ENCODE results near the gene ASTN2. TPM values are rescaled to one million over a fixed set of nuclear protein-coding genes. Genes with fewer than 3 reads are reported as not detected.

Gene ASTN2
- total RNA-seq, 2 experiments from 2014 or later: 1.7 to 4.2 TPM

DNA sequence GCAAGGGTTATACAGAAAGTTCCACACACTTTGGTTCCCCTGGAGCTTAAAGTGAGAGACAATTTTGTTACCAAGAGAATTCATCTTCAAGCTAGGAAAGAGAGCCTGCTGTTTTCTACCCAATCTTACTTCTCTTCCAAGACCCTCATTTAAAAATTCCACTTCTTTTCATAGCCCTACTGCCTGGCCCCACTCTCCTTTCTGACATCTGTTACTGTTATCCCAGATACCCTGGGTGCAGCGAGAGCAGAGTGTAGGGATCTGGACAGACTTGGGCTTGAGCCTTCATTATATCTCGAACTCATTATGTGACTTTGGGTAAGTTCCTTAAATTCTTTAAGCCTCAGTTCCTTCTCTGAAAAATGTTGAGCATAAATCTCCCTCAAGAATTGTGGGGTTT, 263.1 kb downstream of the ASTN2 start:
- H3K4me3 ChIP-seq (ENCODE audit: low read depth, low read length, poor library complexity, severe bottlenecking): no peak overlapping the region
- H3K27ac ChIP-seq (ENCODE audit: low read depth, low read length, poor library complexity, severe bottlenecking): no peak overlapping the region
- no peak for TF ChIP-seq EZH2phosphoT487 (IDR thresholded peaks at IDR 0.05; ENCODE audit: borderline replicate concordance, low read depth, low read length)
- TF ChIP-seq, protein P1, sequence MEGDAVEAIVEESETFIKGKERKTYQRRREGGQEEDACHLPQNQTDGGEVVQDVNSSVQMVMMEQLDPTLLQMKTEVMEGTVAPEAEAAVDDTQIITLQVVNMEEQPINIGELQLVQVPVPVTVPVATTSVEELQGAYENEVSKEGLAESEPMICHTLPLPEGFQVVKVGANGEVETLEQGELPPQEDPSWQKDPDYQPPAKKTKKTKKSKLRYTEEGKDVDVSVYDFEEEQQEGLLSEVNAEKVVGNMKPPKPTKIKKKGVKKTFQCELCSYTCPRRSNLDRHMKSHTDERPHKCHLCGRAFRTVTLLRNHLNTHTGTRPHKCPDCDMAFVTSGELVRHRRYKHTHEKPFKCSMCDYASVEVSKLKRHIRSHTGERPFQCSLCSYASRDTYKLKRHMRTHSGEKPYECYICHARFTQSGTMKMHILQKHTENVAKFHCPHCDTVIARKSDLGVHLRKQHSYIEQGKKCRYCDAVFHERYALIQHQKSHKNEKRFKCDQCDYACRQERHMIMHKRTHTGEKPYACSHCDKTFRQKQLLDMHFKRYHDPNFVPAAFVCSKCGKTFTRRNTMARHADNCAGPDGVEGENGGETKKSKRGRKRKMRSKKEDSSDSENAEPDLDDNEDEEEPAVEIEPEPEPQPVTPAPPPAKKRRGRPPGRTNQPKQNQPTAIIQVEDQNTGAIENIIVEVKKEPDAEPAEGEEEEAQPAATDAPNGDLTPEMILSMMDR (conservative IDR thresholded peaks at IDR 0.05; ENCODE audit: low read length): no peak
- no peak overlapping the region for H3K4me2 ChIP-seq (ENCODE audit: low read length)
- H3K9me3 ChIP-seq (ENCODE audit: low read length): no peaks in the 10 kb centered on the region
- no peaks in the 10 kb centered on the region for H3K36me3 ChIP-seq (ENCODE audit: insufficient read depth, low read length)
- H3K79me2 ChIP-seq (ENCODE audit: insufficient read depth, low read depth, low read length): no peaks in the 10 kb centered on the region
- POLR2A ChIA-PET: interaction anchor here (0.6 kb wide), 1 partner anchor 18 kb away, joined by 3 read pairs; no protein-coding TSS in a partner anchor
- H4K20me1 ChIP-seq (ENCODE audit: insufficient read depth, low read length): no peaks in the 10 kb centered on the region
- CTCF ChIA-PET (ENCODE audit: unreplicated experiment): no interaction called here
- BruUV-seq (replicated peaks): no TSS peak
- H3K9me2 ChIP-seq (ENCODE audit: insufficient read depth, low read length): no peaks in the 10 kb centered on the region
- intact Hi-C loops (cut with micrococcal nuclease; ENCODE audit: unreplicated experiment): no loop called here
- H3K4me1 ChIP-seq (ENCODE audit: insufficient read depth, low read length, poor library complexity, severe bottlenecking): no peaks in the 10 kb centered on the region
- no peak overlapping the region for H2AFZ ChIP-seq (ENCODE audit: low read length)
- DNase-seq (ENCODE audit: low spot score): no peak

DNA sequence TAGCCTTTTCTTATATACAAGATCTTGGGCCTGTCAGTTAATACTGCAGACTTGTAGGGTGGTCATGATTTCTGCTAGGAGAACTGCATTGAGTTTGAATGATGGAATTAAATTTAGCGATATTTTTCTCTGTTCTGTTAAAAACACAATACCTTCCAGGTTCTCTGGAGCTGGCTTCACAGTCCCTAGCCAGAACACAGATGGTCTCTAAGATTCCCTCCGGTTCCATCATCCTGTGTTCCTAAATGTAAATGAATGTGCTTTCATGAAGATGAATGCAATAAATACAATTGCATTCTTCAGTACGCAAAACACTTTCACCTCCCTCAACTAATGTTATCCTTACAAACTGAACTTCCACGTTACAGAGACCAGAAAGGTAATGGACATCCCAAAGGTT, 264.9 kb downstream of the ASTN2 start:
- Histone ChIP-seq H3K4me3 (ENCODE audit: low read depth, low read length, poor library complexity, severe bottlenecking) (no peak overlapping the region), H3K36me3 (ENCODE audit: insufficient read depth, low read length) (no peaks in the 10 kb centered on the region), H3K9me2 (ENCODE audit: insufficient read depth, low read length) (no peaks in the 10 kb centered on the region), H3K27ac (ENCODE audit: low read depth, low read length, poor library complexity, severe bottlenecking) (no peak overlapping the region), H3K9me3 (ENCODE audit: low read length) (no peaks in the 10 kb centered on the region), H4K20me1 (ENCODE audit: insufficient read depth, low read length) (no peaks in the 10 kb centered on the region), H3K4me1 (ENCODE audit: insufficient read depth, low read length, poor library complexity, severe bottlenecking) (no peaks in the 10 kb centered on the region), H2AFZ (ENCODE audit: low read length) (no peak overlapping the region), H3K4me2 (ENCODE audit: low read length) (no peak overlapping the region), H3K79me2 (ENCODE audit: insufficient read depth, low read depth, low read length) (no peaks in the 10 kb centered on the region)
- ChIA-PET CTCF (ENCODE audit: unreplicated experiment) (no interaction called here), POLR2A (no interaction called here)
- no peak for DNase-seq (ENCODE audit: low spot score)
- intact Hi-C loops (cut with micrococcal nuclease; ENCODE audit: unreplicated experiment): no loop called here
- BruUV-seq (replicated peaks): no TSS peak
- TF ChIP-seq, protein P1 (conservative IDR thresholded peaks at IDR 0.05; ENCODE audit: low read length): no peak
- TF ChIP-seq EZH2phosphoT487 (IDR thresholded peaks at IDR 0.05; ENCODE audit: borderline replicate concordance, low read depth, low read length): no peak

DNA sequence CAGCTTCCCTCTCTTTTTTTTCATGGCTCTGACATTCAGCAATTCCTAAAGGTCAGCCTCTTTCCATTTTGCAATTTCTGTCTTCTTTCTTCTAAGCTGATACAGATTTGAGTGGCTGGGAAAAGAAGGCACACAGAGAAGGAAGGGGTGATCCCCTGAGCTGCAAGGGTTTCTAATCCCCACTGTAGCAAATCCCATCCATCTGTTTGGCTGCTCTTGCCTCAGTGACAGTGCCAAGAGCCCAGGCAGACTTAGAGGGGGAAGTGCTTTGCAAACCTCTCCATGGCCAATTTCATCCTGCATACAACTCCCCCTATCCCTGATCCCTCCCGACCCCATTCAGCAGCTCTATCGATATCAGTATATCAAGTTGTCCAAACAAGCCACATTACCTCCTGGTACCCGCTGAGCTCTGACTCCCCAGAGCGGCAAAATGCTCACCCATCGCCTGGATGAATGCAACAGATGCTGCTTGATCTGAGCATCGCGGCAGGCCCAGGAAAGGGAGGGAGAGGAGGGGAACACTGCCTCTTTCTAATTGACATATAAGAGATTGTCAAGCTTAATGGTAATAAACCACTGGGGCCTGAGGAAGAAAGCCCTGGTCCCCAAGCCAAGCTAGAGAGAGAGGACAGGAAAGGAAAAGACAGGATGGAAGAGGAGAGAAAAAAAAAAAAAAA, 268.9 kb downstream of the ASTN2 start:
- no peaks in the 10 kb centered on the region for H4K20me1 ChIP-seq (ENCODE audit: insufficient read depth, low read length)
- POLR2A ChIA-PET: interaction anchor here (1.4 to 1.7 kb wide), 2 partner anchors 9 to 10 kb away, joined by 4 to 5 read pairs; no protein-coding TSS in a partner anchor
- TF ChIP-seq, protein P1 (conservative IDR thresholded peaks at IDR 0.05; ENCODE audit: low read length): no peak
- no peak for TF ChIP-seq EZH2phosphoT487 (IDR thresholded peaks at IDR 0.05; ENCODE audit: borderline replicate concordance, low read depth, low read length)

More for the DNA sequence above, 268.9 kb downstream of the ASTN2 start:
- no peak overlapping the region for H2AFZ ChIP-seq (ENCODE audit: low read length)
- H3K9me2 ChIP-seq (ENCODE audit: insufficient read depth, low read length): no peaks in the 10 kb centered on the region
- no peak for DNase-seq (ENCODE audit: low spot score)
- H3K4me3 ChIP-seq (ENCODE audit: low read depth, low read length, poor library complexity, severe bottlenecking): no peak overlapping the region
- H3K4me1 ChIP-seq (ENCODE audit: insufficient read depth, low read length, poor library complexity, severe bottlenecking): no peaks in the 10 kb centered on the region
- CTCF ChIA-PET (ENCODE audit: unreplicated experiment): no interaction called here
- no TSS peak for BruUV-seq (replicated peaks)
- no peaks in the 10 kb centered on the region for H3K79me2 ChIP-seq (ENCODE audit: insufficient read depth, low read depth, low read length)
- no peaks in the 10 kb centered on the region for H3K9me3 ChIP-seq (ENCODE audit: low read length)
- no peak overlapping the region for H3K4me2 ChIP-seq (ENCODE audit: low read length)
- intact Hi-C loops (cut with micrococcal nuclease; ENCODE audit: unreplicated experiment): no loop called here
- H3K36me3 ChIP-seq (ENCODE audit: insufficient read depth, low read length): no peaks in the 10 kb centered on the region
- no peak overlapping the region for H3K27ac ChIP-seq (ENCODE audit: low read depth, low read length, poor library complexity, severe bottlenecking)
